Measurements from ENCODE around the gene KCNS3.

GRCh38 chr2:17915099-17915498 lies 36.6 kb downstream of the KCNS3 start:
- TF ChIP-seq POLR2A (IDR thresholded peaks at IDR 0.05; ENCODE audit: low read length) (no peak), GATA1 (IDR thresholded peaks at IDR 0.05; ENCODE audit: low read depth, low read length) (no peak)
